Retinal pigment epithelial cell (primary cell): ENCODE results near the gene ST8SIA1.
"Not testable (repeated sequence)": the region's sequence is repeated elsewhere in the genome, so short reads cannot be mapped to it uniquely, and the experiment has no call there.

Source experiments
- DNase-seq: peaks from one replicate; pipeline ENCODE4 v3.0.0-alpha.2; 2010; ENCODE audit warnings: low read depth
- H3K4me3 ChIP-seq: 2 replicates; pipeline ENCODE4 v1.5.1; 2011; ENCODE audit warnings: mild to moderate bottlenecking, low read length, control low read depth, moderate library complexity
- TF ChIP-seq, protein P1 (sequence below): conservative IDR thresholded peaks from 2 replicates; pipeline ENCODE4 v1.5.1; 2011; ENCODE audit warnings: low read depth, low read length, control low read depth, inconsistent platforms

Gene ST8SIA1

DNA sequence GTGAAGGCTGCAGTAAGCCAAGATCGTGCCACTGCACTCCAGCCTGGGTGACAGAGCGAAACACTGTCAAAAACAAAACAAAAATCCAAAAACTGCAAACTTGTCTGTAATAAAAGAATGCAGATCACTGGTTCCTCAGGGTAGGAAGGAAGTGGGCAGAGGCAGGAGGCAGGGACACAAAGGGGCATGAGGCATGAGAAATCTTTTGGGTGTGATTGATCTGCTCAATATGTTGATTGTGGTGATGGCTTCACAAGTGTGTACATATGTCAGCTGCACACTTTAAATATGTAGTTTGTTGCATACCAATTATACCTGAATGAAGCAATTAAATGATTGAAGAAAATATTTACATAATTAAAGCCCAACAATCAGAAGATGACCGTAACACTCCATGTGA, 170.9 kb downstream of the ST8SIA1 start:
- no peak overlapping the region for H3K4me3 ChIP-seq
- no peak for DNase-seq
- TF ChIP-seq, protein P1, sequence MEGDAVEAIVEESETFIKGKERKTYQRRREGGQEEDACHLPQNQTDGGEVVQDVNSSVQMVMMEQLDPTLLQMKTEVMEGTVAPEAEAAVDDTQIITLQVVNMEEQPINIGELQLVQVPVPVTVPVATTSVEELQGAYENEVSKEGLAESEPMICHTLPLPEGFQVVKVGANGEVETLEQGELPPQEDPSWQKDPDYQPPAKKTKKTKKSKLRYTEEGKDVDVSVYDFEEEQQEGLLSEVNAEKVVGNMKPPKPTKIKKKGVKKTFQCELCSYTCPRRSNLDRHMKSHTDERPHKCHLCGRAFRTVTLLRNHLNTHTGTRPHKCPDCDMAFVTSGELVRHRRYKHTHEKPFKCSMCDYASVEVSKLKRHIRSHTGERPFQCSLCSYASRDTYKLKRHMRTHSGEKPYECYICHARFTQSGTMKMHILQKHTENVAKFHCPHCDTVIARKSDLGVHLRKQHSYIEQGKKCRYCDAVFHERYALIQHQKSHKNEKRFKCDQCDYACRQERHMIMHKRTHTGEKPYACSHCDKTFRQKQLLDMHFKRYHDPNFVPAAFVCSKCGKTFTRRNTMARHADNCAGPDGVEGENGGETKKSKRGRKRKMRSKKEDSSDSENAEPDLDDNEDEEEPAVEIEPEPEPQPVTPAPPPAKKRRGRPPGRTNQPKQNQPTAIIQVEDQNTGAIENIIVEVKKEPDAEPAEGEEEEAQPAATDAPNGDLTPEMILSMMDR = no peak

DNA sequence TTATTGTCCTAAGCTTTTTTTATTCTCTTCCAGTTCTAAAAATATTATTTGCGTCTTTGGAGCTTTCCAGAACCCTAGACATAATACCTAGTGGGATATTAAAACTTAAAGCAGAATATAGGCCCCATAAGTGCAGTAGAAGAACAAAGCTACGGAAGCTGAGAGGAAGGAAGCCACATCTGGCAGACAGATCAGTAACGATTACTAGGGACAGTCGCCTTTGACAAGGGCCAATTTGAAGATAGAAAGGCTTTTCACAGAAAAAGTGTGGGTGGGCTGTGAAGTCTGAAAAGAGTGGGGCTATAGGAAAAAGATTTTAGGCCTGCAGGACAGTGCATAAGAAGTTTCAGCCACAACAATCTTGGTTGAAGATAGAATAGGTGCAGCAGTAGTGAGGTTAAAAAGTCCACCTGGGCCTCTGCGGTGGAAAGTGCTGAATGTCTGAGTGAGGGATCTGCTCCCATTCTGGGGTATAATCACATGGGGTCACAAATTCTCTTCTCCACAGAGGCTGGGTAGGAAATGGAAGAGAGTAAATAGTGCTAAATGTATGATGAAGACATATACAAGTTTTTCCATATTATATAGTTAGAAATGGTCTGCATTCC, 174.0 kb downstream of the ST8SIA1 start:
- no peak overlapping the region for H3K4me3 ChIP-seq
- DNase-seq = no peak
- TF ChIP-seq, protein P1 = no peak

DNA sequence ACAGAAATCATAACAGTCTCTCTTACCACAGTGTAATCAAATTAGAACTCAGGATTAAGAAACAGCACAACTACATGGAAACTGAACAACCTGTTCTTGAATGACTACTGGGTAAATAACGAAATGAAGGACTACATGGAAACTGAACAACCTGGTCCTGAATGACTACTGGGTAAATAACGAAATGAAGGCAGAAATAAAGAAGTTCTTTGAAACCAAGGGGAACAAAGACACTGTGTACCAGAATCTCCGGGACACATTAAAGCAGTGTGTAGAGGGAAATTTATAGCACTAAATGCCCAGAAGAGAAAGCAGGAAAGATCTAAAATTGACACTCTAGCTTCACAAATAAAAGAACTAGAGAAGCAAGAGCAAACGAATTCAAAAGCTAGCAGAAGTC, 185.2 kb downstream of the ST8SIA1 start:
- DNase-seq, H3K4me3 ChIP-seq: not testable (repeated sequence)

DNA sequence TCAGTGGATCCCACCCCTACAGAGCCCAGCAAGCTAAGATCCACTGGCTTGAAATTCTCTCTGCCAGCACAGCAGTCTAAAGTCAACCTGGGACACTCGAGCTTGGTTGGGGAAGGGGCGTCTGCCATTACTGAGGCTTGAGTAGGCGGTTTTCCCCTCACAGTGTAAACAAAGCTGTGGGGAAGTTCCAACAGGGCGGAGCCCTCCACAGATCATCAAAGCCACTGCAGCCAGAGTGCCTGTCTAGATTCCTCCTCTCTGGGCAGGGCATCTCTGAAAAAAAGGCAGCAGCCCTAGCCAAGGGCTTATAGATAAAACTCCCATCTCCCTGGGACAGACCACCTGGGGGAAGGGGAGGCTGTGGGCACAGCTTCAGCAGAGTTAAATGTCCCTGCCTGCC, 187.8 kb downstream of the ST8SIA1 start:
- H3K4me3 ChIP-seq, DNase-seq: not testable (repeated sequence)
